OCI-M2 (cell line): ENCODE measurements around the gene TMCO5A.

Source experiments
- DNase-seq: peaks from one replicate; lab custom pipeline; 2025; ENCODE audit not compliant: unreplicated experiment; lab: John Stamatoyannopoulos, UW

Gene TMCO5A

GRCh38 chr15:37967788-37968187, 33.3 kb downstream of the TMCO5A start:
- no peak for DNase-seq

GRCh38 chr15:37973856-37974255, 39.4 kb downstream of the TMCO5A start:
- DNase-seq: no peak

- DNase-seq: no peak
These were observed 43.8 kb downstream of the TMCO5A start for GRCh38 chr15:37978231-37978630.

GRCh38 chr15:37979671-37980409, 45.4 kb downstream of the TMCO5A start:
- DNase-seq: no peak

GRCh38 chr15:37981201-37981600, 46.8 kb downstream of the TMCO5A start:
- no peak for DNase-seq

GRCh38 chr15:37981775-37982174, 47.3 kb downstream of the TMCO5A start:
- DNase-seq: no peak

- DNase-seq: no peak
These were observed 49.9 kb downstream of the TMCO5A start for GRCh38 chr15:37984368-37984767.

- no peak for DNase-seq
These were observed 61.3 kb downstream of the TMCO5A start for GRCh38 chr15:37995461-37996347.
